Hypothalamus (tissue), 51 donors: Measurements from ENCODE around the gene DHRSX.
"Not testable (repeated sequence)": the region's sequence is repeated elsewhere in the genome, so short reads cannot be mapped to it uniquely, and the experiment has no call there.

Experiments used
- DNase-seq, 51 donors: peaks; one replicate each; lab custom pipeline; 2025; lab: John Stamatoyannopoulos, UW

Gene DHRSX

GRCh38 chrX:2434270-2435163 lies 66.3 kb downstream of the DHRSX start:
- no peak for DNase-seq

GRCh38 chrX:2432298-2432863 lies 68.4 kb downstream of the DHRSX start:
- DNase-seq = no peak

GRCh38 chrX:2430265-2430825 lies 70.4 kb downstream of the DHRSX start:
- DNase-seq = no peak

GRCh38 chrX:2427737-2428136 lies 73.0 kb downstream of the DHRSX start:
- DNase-seq = no peak

GRCh38 chrX:2427147-2427546 lies 73.6 kb downstream of the DHRSX start:
- no peak for DNase-seq

GRCh38 chrX:2426289-2426882 lies 74.4 kb downstream of the DHRSX start:
- DNase-seq = no peak

GRCh38 chrX:2425286-2426071 lies 75.3 kb downstream of the DHRSX start:
- DNase-seq = no peak

- no peak for DNase-seq
These were observed 76.5 kb downstream of the DHRSX start for GRCh38 chrX:2424317-2424716.

- DNase-seq = no peak
These were observed 76.9 kb downstream of the DHRSX start for GRCh38 chrX:2423899-2424298.

GRCh38 chrX:2423282-2423681 lies 77.5 kb downstream of the DHRSX start:
- DNase-seq = no peak

GRCh38 chrX:2419418-2419817 lies 81.4 kb downstream of the DHRSX start:
- DNase-seq = not testable (repeated sequence)

GRCh38 chrX:2418000-2418399 lies 82.8 kb downstream of the DHRSX start:
- DNase-seq = no peak

GRCh38 chrX:2416851-2417604 lies 83.7 kb downstream of the DHRSX start:
- DNase-seq = no peak

GRCh38 chrX:2414384-2414783 lies 86.4 kb downstream of the DHRSX start:
- no peak for DNase-seq

GRCh38 chrX:2413969-2414368 lies 86.8 kb downstream of the DHRSX start:
- no peak for DNase-seq

- DNase-seq = no peak
These were observed 88.6 kb downstream of the DHRSX start for GRCh38 chrX:2412131-2412530.

- no peak for DNase-seq
These were observed 90.3 kb downstream of the DHRSX start for GRCh38 chrX:2410279-2411020.

- no peak for DNase-seq
These were observed 91.0 kb downstream of the DHRSX start for GRCh38 chrX:2409796-2410195.

- DNase-seq = no peak
These were observed 91.9 kb downstream of the DHRSX start for GRCh38 chrX:2408856-2409255.
